ENCODE results near the gene TOMT.

DNA sequence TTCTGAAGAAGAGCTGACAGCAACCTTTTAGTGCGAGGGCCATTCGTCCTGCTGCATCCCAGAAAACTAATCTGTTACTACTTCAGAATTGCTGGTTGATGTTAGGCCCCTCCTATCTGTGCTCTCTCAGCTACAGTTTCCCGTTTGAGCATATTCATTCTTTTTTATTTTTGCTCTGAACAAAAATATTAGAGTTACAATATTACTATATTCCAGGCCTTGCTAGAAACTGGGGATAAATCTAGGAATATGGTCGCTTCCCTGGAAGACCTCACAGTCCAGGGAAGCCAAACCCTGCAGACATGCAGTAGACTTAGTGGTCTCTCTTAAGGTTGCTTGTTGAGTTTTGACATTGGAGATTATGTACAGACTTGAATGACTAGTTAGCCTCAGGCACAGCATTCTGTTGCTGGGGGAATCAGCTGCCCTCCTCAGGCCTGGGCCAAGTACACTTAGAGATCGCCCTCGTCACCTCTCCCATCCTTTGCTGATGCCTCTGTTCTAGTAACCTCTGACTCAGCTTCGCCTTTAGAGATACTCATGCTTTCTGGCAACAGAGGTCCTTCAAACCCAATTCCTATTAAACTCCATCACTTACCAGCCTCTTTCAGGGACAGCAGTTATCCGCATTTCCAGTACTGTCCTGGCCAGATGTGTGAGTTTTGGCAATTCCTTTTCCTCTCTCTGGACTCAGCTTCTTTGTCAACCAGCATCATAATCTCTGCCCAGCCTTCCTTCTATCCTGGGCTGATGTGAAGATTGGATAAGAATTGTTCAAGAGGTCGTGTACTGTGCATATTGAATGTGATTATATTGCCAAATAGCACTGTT, 7.5 kb downstream of the TOMT start:
- TF ChIP-seq CTCF (IDR thresholded peaks at IDR 0.05) (no peak), ZFX (IDR thresholded peaks at IDR 0.05; ENCODE audit: borderline replicate concordance) (no peak)

Data from 22Rv1 (cell line).